ENCODE results near the gene OAS1. TPM values are rescaled to one million over a fixed set of nuclear protein-coding genes. Genes with fewer than 3 reads are reported as not detected.
"Not testable (repeated sequence)": the region's sequence is repeated elsewhere in the genome, so short reads cannot be mapped to it uniquely, and the experiment has no call there.

Gene OAS1
- polyA plus RNA-seq, 12 donors: 1.9 to 27.7 (median 2.9) TPM; not detected in 1

DNA sequence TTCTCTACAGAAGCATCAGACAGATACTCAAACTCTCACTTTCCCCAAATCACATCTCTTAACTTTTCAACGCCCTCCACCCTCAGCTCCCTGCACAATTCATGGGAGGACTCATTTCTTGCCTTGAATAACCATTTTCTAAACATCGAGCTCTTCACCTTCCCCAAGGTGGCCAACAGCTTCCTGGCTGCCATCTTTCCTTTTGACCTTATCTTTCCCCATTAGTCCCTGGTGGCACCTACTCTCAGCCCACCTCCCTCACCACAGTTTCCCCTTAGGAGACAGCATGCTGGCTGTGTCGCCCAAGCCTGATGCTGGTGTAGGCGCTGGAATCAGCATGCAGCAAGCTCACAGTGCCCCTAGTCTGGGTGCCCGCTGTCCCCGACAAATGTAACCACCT, 8.4 kb upstream of the OAS1 start:
- DNase-seq: no peak

DNA sequence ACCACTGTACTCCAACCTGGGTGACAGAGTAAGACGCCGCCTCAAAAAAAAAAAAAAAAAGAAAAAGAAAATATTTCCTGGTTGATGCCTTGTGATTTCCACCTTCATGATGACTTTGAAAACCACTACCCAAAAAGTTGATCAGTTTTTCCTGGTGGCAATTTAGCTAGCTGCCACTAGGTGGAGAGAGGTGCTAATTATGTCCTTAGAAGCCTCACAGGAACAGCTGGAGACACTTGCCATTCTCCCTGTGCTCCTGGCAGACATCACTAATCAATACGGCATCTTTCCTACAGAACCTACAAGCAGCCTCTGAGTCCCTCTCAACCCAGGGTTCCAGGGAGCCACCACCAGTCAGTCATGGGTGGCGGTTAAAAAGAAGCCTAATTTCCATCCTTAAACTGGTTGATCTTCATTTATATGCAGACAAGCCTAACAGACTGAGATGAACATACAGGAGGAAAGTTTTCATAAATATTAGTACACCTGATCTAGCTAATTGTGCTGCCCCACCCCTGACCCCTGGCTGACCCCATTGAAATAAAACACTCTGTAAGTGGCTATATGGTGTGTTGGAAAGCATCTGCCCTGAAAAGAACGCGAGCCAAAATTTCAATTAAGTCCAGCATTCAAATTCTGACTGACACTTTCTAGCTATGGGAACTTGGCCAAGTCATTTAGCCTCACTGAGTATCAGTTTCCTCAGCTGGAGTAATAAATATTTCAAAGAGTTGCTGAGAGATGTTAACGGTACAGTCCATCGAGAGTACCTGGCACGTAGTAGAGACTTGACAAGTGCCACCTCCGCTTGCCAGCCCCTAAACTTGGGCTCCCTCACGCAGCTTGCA, 6.2 kb upstream of the OAS1 start:
- no peak for DNase-seq

DNA sequence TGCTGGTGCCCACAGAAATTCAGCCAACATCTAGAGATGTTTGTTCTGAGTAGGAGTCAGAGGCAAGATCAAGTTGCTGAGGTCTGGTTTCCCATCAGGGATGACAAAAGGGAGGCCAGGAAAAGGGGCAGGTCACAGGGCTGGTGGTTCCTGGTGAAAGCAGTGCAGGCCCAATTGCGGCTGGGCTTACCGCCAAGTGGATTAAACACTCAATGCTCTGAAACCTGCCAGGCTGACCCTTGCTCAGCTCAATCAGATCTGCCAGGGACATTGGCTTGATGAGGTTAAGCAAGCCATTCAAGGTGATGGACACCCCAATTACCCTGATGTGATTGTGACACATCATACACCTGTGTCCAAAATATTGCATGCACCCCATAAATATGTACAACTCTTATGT, 5.5 kb upstream of the OAS1 start:
- DNase-seq: no peak

DNA sequence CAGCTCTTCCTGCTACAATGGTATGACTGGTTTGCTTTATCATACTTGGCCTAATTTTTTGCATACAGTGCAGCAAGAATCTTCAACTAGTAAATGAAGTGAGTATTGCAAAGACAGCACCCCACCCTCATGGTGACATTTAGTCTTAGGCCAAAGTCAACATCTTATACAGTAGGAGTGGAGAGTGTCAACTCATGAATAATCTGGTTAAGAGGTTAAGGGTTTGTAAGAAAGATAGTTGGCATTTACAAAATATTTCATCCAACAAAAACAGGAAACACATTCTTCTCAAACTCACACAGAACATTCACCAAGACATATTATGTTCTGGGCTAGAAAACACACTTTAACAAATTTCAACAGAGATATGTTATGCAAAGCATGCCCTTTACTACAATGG, 2.2 kb upstream of the OAS1 start:
- DNase-seq: no peak

DNA sequence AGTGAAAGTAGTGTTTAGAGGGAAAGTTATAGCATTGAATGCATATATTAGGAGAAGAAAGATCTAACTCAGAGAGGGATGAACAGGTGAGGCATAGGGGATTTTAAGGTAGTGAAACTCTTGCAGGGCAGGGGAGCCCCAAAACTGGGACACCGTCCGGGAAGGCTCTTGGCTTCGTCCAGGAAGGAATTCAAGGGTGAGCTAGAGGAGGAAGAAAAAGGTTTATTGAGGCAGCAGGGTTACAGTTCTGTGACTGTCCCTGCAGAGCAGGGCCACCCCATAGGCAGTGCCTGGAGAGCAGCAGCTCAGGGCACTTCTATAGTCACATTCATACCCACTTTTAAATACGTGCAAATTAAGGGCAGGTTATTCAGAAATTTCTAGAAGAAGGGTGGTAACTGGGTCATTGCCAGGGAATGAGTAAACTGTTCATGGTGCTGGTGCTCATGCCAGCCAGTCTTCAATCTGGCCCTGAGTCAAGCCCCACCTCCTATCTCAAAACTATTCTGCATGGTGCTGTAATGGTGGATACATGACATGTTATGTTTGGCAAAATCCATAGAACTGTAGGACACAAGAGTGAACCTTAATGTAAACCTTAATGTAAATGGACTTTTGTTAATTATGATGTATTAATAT, 1.2 kb upstream of the OAS1 start:
- no peak for DNase-seq

DNA sequence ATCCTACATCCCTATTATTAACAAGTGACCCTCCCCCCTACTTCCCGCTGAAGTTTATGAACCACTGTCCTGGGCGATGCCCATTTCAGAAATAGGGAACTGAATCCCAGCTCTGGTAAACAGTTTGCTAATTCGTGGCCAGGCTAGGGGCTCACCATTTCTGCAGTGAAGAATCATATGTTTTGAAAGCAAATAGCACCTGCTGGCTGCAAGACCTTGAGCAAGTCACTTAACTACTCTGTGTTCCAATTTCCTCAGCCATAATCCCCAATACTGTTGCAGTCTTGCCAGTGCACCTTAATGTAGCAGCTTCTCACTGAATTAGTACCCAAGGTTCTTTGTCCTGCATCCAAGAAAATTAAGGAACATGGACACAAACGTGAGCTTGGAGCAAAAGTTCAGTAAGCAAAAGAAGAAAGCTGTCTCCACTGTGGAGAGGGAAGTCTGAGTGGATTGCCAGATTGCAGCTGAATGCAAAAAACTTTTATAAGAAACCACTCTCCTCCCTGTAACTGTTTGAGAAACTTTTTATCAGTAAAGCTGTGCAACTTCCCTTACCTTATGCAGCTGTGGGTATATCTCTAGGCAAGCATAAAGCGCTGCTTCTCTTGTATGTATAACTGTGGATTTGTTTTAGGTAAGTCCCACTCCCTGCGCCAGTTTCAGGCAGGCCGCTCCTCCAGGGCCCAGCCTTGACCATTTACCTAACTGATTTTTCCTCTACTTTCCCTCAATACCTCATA, 824 bp downstream of the OAS1 start:
- no peak for DNase-seq

DNA sequence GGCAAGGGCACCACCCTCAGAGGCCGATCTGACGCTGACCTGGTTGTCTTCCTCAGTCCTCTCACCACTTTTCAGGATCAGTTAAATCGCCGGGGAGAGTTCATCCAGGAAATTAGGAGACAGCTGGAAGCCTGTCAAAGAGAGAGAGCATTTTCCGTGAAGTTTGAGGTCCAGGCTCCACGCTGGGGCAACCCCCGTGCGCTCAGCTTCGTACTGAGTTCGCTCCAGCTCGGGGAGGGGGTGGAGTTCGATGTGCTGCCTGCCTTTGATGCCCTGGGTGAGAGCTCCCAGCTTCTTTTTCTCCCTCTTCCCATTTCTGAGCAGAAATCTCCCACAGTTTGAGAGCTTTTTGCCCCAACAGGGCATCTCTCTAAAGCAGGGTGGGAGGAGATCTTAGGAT, 1.8 kb downstream of the OAS1 start:
- no peak for DNase-seq

DNA sequence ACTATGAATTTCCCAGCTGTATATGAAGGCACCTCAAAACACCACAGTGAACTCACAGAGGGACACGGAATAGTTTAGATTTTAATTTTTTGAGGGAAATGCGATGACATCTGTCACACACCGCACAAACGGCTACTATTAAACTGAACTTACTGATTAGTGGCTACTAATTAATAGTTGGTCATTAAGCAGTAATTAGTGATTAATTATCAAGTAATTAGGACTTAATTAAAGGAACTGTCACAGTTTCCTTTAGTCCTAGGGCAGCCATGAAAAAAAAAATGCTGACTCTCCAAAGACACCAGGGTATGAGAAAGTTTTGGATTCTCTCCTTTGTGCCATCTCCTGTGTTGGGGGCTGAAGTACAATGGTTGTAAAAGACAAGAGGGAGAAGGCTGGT, 2.9 kb downstream of the OAS1 start:
- no peak for DNase-seq

DNA sequence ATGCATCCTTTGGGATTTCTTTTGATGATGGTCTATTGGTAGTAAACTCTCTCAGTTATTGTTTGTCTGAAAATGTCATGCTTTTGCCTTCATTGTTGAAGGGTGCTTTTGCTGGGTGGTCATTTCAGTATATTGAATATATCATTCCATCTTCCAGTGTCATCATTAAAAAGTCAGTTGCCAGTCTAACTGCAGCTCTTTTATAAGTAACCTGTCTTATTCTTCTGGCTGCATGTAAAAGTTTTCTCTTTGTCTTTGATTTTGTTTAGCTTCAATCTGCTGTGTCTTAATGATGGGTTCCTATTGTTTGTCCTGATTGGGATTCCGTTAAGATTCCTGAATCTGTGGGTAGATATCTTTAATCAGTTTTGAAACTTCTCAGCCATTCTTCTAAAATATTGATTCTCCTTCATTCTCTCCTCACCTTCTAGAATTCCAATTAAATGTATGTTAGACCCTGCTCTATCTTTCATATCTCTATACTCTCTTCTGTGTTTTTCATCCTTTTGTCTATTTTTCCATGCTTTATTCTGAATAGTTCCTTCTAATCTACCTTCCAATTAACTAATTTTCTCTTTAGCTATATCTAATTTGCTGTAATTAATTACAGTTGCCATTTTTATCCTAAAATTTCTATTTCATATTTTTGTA, 6.4 kb downstream of the OAS1 start:
- no peak for DNase-seq

DNA sequence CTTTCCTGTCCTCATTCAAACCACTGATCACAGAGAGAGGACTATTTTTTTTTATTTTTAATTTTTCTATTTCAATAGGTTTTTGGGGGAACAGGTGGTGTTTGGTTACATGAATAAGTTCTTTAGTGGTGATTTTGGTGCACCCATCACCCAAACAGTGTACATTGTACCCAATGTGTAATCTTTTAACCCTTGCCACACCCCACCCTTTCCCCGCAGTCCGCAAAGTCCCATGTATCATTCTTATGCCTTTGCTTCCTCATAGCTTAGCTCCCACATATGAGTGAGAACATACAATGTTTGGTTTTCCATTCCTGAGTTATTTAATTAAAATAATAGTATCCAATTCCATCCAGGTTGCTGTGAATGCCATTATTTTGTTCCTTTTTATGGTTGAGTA, 7.1 kb downstream of the OAS1 start:
- not testable (repeated sequence) for DNase-seq

DNA sequence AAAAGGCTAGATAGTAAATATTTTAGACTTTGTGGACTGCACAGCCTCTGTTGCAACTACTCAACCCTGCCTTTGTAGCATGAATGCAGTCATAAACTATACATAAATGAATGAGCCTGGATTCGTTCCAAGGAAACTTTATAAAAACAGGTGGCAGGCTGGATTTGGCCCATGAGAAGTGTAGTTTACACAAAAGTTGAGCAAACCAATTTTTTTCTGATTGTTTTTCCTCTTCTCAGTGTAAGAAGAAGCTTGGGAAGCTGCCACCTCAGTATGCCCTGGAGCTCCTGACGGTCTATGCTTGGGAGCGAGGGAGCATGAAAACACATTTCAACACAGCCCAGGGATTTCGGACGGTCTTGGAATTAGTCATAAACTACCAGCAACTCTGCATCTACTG, 9.5 kb downstream of the OAS1 start:
- DNase-seq: no peak

DNA sequence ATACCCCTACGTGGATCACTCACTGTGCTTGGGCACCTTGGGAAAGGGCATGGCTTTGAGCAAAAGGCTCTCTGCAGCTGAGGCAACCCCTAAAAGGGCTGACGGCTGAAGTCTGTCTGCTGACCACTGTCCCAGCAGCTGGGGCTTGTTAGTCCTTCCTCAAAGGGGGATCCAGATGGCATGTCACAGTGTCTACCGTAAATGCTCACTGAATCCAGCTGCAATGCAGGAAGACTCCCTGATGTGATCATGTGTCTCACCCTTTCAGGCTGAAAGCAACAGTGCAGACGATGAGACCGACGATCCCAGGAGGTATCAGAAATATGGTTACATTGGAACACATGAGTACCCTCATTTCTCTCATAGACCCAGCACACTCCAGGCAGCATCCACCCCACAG, 12.4 kb downstream of the OAS1 start:
- no peak for DNase-seq

DNA sequence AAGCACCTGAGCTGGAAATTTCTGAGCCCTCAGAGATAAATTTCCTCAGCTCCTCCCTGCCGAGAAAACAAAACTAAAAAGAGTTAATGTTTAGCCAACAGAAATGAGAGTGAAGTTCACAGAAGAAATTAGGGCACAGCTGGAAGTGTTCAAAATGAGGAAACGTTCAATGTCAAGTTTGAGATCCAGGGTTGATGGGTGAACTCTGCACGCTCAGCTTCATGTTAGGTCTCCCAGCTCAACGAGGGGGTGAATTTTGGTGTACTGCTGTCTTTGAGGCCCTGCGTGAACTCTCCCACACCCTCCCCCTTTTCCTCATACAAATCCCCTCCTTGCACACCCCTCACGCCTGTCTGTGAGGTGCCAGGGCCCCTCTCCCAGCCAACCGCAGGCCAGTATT, 18.2 kb downstream of the OAS1 start:
- no peak for DNase-seq

DNA sequence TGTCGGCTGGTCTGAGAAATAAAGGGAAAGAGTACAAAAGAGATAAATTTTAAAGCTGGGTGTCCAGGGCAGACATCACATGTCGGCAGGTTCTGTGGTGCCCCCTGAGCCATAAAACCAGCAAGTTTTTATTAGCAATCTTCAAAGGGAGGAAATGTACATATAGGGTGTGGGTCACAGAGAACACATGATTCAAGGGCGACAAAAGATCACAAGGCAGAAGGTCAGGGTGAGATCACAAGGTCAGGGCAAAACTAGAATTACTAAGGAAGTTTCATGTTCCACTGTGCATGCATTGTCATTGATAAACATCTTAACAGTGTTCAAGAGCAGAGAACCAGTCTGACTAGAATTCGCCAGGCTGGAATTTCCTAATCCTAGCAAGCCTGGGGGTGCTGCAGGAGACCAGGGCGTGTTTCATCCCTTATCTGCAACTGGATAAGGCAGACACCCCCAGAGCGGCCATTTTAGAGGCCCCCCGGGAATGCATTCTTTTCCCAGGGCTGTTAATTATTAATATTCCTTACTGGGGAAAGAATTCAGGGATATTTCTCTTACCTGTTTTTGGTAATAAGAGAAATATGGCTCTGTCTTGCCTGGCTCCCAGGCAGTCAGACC, 19.8 kb downstream of the OAS1 start:
- not testable (repeated sequence) for DNase-seq

DNA sequence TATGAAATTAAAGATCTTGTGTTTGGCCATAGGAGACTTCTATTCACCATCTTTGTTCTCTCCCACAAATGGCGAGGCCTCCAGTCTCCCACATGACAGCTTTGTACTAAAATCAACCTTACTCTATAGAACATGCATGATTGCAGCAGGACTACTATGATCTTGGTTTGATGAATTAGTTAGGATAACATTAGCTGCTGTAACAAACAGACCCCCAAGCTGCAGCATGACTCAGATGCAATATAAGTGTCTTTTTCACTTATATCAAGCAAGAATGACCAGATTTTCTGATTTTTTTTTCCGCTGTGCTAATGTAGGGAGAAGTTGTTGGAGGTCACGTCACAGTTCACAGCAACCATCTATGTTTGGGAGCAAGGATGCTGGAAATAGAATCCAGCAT, 20.7 kb downstream of the OAS1 start:
- no peak for DNase-seq

DNA sequence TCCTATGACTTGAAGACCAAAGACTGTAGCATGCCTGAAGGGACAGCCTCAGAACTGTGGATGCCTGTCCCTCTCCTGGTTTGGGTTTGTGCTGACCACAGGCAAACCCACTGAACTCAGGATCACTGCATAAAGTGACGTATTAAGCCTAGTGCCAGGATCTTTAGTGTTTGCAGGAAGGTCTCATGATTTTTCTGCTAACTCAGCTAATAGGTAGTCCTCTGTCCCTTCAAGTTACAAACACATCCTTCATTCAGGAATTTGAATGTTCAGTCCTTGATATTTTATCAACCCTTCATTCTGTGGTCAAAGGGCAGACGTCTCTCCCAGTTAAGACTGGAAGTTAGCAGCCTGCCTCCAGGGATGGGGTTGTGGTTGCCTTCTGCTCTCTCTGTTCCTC, 21.2 kb downstream of the OAS1 start:
- DNase-seq: no peak

DNA sequence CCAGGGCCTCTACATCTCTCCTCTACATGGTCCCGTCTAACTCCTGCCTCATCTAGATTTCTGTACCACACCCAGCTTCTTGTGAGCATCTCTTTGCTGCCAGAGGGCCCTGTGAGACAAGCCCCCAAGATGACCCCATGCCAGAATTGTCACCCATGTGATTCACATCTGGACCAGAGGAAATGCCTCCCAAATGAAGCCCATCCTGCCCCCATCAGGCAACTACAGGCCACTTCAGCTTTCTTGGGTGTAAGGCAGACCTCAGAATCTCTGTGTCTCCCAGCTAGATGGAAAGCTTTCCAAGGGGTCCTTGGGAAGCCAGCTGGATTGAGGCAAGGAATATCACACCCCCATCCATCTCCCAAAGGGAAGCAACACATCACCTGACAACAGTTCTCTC, 22.2 kb downstream of the OAS1 start:
- DNase-seq: no peak

DNA sequence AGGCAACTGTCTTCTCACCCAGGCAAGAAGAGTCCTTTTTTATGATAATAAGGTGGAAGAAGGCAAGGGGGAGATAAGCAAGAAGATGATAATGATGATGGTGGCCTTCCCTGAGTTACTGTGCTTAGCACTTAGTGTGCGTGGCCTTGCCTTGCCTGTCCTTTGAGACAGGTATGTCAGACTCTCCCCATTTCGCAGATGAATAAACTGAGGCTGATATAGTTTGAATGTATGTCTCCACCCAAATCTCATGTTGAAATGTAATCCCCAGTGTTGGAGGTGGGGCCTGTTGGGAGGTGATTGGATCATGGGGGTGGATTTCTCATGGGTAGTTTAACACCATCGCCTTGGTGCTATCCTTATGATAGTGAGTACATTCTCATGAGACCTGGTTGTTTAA, 23.0 kb downstream of the OAS1 start:
- DNase-seq: no peak

DNA sequence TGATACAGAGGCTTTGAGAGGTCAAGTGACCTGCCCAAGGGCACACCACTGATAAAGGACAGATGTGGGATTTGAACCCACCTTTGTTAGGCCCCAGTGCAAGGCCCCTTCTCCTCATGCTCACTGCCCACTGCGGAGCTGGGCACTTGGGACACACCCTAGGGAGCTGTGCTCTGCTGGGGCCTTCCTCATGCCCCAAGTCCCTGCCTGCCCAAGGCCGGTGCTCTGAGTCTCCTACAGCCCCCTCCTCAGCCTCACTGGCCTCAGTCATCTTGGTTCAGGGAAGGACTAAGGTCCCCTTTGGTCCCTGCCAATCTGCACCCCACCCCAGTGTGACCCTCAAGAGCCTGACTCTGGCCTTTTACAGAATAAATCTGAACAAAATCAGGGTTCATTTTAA, 23.6 kb downstream of the OAS1 start:
- no peak for DNase-seq

DNA sequence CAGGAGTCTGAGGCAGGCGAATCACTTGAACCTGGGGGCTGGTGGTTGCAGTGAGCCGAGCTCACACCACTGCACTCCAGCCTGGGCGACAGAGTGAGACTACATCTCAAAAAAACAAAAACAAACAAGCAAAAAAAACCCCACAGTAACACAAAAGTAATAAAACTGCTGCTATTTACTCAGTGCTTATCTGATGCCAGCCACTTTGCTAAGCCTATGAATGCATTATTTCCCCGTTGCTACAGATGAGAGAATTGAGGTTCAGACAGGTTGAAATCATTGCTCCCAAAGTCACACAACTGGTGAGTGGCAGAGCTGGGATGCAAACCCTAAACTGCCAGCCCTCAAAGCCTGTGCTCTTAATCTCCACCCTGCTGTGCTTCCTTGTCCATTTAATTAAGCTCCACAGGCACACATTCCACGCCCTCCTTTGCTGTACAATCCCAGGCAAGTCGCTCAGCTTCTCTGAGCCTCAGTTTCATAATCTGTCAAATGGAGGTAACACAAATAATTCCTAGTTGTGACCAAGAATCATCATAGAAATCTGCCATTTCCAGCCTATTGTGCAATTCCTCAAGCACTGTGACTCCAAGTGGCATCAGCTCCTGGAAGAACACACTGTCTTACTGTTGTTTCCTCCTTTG, 25.8 kb downstream of the OAS1 start:
- no peak for DNase-seq

DNA sequence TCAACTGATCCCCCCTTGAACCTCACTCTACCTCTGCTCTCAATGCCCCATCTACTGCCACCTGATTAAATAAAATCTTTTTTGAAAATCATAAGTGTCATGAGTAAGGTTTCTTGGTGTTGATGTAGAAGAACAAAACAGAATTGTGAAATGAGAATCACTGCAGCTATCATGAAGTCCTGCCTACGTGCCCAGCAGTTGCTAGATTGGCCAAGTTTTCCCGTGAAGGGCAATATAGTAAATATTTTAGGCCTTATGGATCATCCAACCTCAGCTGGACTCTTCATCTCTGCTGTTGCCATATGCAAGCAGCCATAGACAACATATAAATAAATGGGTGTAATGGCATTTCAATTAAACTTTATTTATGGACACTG, 26.4 kb downstream of the OAS1 start:
- no peak for DNase-seq

DNA sequence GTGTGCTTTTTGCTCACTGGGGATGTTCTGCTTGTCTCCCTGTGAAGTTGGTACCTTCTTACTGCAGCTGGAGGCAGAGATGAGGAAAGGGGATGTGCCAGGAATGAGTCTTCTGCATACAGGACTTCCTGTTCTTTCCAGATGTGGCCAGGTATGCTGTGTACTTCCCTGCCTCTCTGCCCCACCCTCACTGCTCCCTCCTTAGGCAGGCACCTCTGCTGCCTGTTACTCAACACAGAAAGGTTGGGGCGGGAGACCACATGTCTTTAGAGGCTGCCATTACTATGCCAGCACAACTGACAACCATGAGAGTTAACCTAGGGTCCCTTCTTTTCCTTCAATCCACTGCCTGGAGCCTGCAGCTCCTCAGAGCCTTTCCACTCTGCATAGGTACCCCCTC, 29.5 kb downstream of the OAS1 start:
- no peak for DNase-seq
